Upper lobe of left lung (tissue), 6 donors: ENCODE results near the gene ADAMTS4. TPM values are rescaled to one million over a fixed set of nuclear protein-coding genes. Genes with fewer than 3 reads are reported as not detected.

Source experiments
- ATAC-seq, 2 donors: fragments of 200-7000 bp; cut with Tn5 transposase; one replicate each; pipeline ENCODE4 v1.9.1; 2022; ENCODE audit warnings: mild to moderate bottlenecking in 2 of 2, moderate library complexity in 2 of 2; ENCODE audit not compliant: low FRiP score in 2 of 2
- DNase-seq, 2 donors: peaks; one replicate each; pipeline ENCODE4 v3.0.0-alpha.2; 2019 to 2020
- H3K27ac ChIP-seq, 4 donors: fragments of 200-600 bp; sonication (generic); one replicate each; pipeline ENCODE4 v1.5.1; 2016 to 2019
- H3K27me3 ChIP-seq, 4 donors: fragments of 200-600 bp; sonication (generic); one replicate each; pipeline ENCODE4 v1.5.1; 2017 to 2019
- H3K36me3 ChIP-seq, 4 donors: fragments of 200-600 bp; sonication (generic); one replicate each; pipeline ENCODE4 v1.5.1; 2016 to 2019
- H3K4me1 ChIP-seq, 4 donors: fragments of 200-600 bp; sonication (generic); one replicate each; pipeline ENCODE4 v1.5.1; 2018 to 2019
- H3K4me3 ChIP-seq, 4 donors: fragments of 200-600 bp; sonication (generic); one replicate each; pipeline ENCODE4 v1.5.1; 2017 to 2019; ENCODE audit warnings: mild to moderate bottlenecking in 2 of 4, moderate library complexity in 1 of 4
- H3K9me3 ChIP-seq, 4 donors: fragments of 200-600 bp; sonication (generic); one replicate each; pipeline ENCODE4 v1.5.1; 2018 to 2019
- EP300 ChIP-seq, 4 donors: sonication (generic); formaldehyde crosslinking; IDR thresholded peaks; one replicate each; pipeline ENCODE4 v1.5.1; 2017; ENCODE audit warnings: antibody characterized with exemption in 4 of 4, control low read depth in 2 of 4
- POLR2A ChIP-seq, 4 donors: fragments of 450-650 bp; IDR thresholded peaks; one replicate each; pipeline ENCODE4 v1.5.1; 2016 to 2017; ENCODE audit warnings: antibody characterized with exemption in 4 of 4, mild to moderate bottlenecking in 2 of 4
- POLR2AphosphoS5 ChIP-seq, 2 donors: sonication (generic); formaldehyde crosslinking; IDR thresholded peaks; one replicate each; pipeline ENCODE4 v1.5.1; 2017; ENCODE audit warnings: antibody characterized with exemption in 2 of 2
- WGBS, 2 donors: methylation state at CpG; one replicate each; pipeline ENCODE4 v1.1.5; 2017 to 2018; 5-methylcytosine and 5-hydroxymethylcytosine counted together
- total RNA-seq, 6 donors: library from RNA; depleted of rRNA in 4 of 6; stranded (reverse); fragments of >200 nt in 4 of 6; gene quantifications; one replicate each; pipeline versions ENCODE4 v1.1.0 to v1.2.1, GENCODE V29; 2016 to 2021
- TF ChIP-seq, protein P1 (sequence below), 6 experiments: fragments of 450-650 bp in 4 of 6; fragments of 200-600 bp in 2 of 6; sonication (generic) in 2 of 6; IDR thresholded peaks; one replicate each; pipeline ENCODE4 v1.5.1; 2016 to 2019; ENCODE audit warnings: antibody characterized with exemption in 6 of 6
- donor health status: DM: no; HTN: no; CAD: no; lungs with moderate emphysema.
- donor health status: DM: no; HTN: yes; CAD: no; lungs with severe emphysema.

Gene ADAMTS4
- total RNA-seq, 6 donors from 2014 or later = 0.91 to 18.6 (median 3.0) TPM

GRCh38 chr1:161197560-161198193 is 1.2 kb downstream of the ADAMTS4 start:
- peaks cover 31 to 57% (median 40%) of the 10 kb centered on the region in 4 donors for H3K4me1 ChIP-seq
- TF ChIP-seq POLR2AphosphoS5 (IDR thresholded peaks at IDR 0.05) (no peak), EP300 (IDR thresholded peaks at IDR 0.05) (no peak), POLR2A (IDR thresholded peaks at IDR 0.05) (no peak)
- TF ChIP-seq, protein P1, sequence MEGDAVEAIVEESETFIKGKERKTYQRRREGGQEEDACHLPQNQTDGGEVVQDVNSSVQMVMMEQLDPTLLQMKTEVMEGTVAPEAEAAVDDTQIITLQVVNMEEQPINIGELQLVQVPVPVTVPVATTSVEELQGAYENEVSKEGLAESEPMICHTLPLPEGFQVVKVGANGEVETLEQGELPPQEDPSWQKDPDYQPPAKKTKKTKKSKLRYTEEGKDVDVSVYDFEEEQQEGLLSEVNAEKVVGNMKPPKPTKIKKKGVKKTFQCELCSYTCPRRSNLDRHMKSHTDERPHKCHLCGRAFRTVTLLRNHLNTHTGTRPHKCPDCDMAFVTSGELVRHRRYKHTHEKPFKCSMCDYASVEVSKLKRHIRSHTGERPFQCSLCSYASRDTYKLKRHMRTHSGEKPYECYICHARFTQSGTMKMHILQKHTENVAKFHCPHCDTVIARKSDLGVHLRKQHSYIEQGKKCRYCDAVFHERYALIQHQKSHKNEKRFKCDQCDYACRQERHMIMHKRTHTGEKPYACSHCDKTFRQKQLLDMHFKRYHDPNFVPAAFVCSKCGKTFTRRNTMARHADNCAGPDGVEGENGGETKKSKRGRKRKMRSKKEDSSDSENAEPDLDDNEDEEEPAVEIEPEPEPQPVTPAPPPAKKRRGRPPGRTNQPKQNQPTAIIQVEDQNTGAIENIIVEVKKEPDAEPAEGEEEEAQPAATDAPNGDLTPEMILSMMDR (IDR thresholded peaks at IDR 0.05) = no peak
- WGBS, 2 donors = 76 to 79% methylated on average over 9 of the region's 11 CpGs
- H3K27me3 ChIP-seq = no peaks in the 10 kb centered on the region
- H3K4me3 ChIP-seq = peak overlapping the region in 3 of 4 donors; percentile 20 to 39 (median 22)
- H3K27ac ChIP-seq = peak overlapping the region; percentile 31 to 97 (median 96)
- ATAC-seq (no peak), DNase-seq (no peak)
- no peaks in the 10 kb centered on the region for H3K9me3 ChIP-seq
- no peaks in the 10 kb centered on the region for H3K36me3 ChIP-seq

DNA sequence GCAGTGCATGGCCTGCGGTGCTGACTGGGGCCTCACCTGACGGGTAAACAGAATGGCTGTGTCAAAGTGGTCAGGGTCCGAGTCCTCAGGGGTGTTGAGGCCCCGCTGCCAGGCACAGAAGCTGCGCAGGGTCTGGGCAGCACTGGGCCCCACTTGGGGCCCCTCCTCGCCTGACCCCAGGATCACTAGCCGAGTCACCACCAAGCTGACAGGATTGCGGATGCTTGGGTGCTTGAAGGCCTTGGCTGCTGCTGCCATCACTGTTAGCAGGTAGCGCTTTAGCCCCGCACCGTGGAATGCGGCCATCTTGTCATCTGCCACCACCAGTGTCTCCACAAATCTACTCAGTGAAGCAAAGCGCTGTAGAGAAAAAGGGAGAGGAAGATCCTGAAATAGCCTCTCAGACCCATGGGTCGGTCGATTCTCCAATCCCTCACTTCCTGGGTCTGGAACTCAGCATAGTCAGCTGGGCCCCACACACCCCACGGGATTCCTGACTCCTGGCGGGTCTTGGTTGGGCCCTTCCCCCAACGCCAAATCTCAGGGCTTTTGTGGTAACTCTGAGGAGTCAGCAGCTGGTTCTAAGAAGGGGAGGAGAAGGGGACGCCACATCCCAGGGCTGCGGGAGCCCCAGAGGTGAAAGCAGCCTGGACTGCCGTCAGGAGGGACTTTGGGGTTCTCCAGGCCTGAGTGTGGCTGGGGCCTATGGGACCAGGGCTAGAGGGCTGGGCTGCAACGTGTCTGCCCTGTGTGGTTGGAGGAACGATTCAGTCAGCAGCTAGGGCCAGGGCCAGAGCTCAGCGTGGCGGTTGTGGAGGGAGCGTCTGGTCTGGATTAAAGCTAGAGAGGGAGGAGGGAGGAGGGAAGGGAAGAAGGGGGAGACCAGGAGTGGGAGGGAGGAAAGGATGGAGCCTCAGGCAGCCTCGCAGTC is 2.1 kb downstream of the ADAMTS4 start:
- H3K27ac ChIP-seq = peak overlapping the region in 3 of 4 donors; percentile 12 to 97 (median 96)
- TF ChIP-seq EP300 (IDR thresholded peaks at IDR 0.05) (no peak), POLR2A (IDR thresholded peaks at IDR 0.05) (no peak), POLR2AphosphoS5 (IDR thresholded peaks at IDR 0.05) (no peak)
- TF ChIP-seq, protein P1 (IDR thresholded peaks at IDR 0.05) = no peak
- peak overlapping the region in 2 of 4 donors; percentile 20 to 39 for H3K4me3 ChIP-seq
- H3K36me3 ChIP-seq = peaks cover 0 to 2% (median 0%) of the 10 kb centered on the region in 4 donors
- 67 to 87% methylated on average over 19 to 24 of the region's 27 CpGs for WGBS, 2 donors
- H3K27me3 ChIP-seq = no peaks in the 10 kb centered on the region
- no peaks in the 10 kb centered on the region for H3K9me3 ChIP-seq
- ATAC-seq = peak in 1 of 2 donors; percentile 54
- peaks cover 30 to 56% (median 41%) of the 10 kb centered on the region in 4 donors for H3K4me1 ChIP-seq
- peak in 1 of 2 donors; percentile 62 for DNase-seq

DNA sequence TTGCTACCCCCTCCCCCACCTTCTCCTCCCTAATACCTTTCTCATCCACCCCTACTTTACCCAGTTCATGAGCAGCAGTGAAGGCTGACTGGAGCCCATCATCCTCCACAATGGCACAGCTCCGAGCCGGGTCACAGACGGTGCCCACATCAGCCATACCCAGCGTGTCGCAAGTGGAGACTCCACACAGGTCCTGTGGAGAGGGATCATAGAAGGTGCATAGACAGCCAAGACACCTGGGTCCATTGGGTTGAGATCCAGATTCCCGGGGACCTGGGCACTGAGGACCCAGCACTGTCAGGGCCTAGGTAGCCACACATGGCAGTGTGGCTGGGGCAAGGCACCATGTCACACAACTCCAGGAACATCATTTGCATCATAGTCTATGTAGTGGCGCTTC is 2.7 kb downstream of the ADAMTS4 start:
- TF ChIP-seq EP300 (IDR thresholded peaks at IDR 0.05) = no peak
- no peak for TF ChIP-seq POLR2A (IDR thresholded peaks at IDR 0.05)
- no peak for TF ChIP-seq POLR2AphosphoS5 (IDR thresholded peaks at IDR 0.05)
- TF ChIP-seq, protein P1 (IDR thresholded peaks at IDR 0.05) = no peak
- WGBS, 2 donors = 98 to 100% methylated on average over 2 to 7 of the region's 7 CpGs
- Histone ChIP-seq H3K9me3 (no peaks in the 10 kb centered on the region), H3K4me3 (peak overlapping the region in 1 of 4 donors; percentile 39), H3K4me1 (peaks cover 23 to 49% (median 34%) of the 10 kb centered on the region in 4 donors), H3K36me3 (peaks cover 0 to 9% (median 0%) of the 10 kb centered on the region in 4 donors), H3K27ac (peak overlapping the region in 1 of 4 donors; percentile 97), H3K27me3 (no peaks in the 10 kb centered on the region)
- DNase-seq = no peak
- ATAC-seq = no peak

DNA sequence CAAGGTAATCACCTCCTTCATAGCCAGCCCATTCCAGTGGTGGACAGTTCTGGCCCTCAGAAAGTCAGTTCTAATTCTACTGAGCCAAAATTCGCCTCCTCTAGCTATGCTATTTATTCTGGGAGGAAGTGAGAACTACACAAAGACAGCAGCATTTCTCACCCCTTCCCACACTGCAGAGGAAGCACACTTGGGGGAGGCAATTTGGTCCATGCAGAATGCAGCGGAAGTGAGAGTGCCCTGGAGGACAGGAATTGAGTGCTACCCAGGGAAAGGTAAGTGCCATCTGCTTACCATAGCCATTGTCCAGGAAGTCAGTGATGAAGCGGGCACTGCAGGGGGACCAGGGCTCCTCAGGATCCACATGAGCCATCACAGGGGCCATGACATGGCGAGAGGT is 3.7 kb downstream of the ADAMTS4 start:
- ATAC-seq (no peak), DNase-seq (no peak)
- peaks cover 0 to 10% (median 0%) of the 10 kb centered on the region in 4 donors for H3K36me3 ChIP-seq
- no peak overlapping the region for H3K27ac ChIP-seq
- no peaks in the 10 kb centered on the region for H3K9me3 ChIP-seq
- no peaks in the 10 kb centered on the region for H3K27me3 ChIP-seq
- WGBS, 2 donors = 69 to 76% methylated on average over 4 of the region's 4 CpGs
- TF ChIP-seq EP300 (IDR thresholded peaks at IDR 0.05) = no peak
- TF ChIP-seq POLR2A (IDR thresholded peaks at IDR 0.05) = no peak
- TF ChIP-seq, protein P1 (IDR thresholded peaks at IDR 0.05) = no peak
- peaks cover 14 to 40% (median 25%) of the 10 kb centered on the region in 4 donors for H3K4me1 ChIP-seq
- H3K4me3 ChIP-seq = no peak overlapping the region
